Measurements from ENCODE around the gene UTS2.

Gene UTS2

DNA sequence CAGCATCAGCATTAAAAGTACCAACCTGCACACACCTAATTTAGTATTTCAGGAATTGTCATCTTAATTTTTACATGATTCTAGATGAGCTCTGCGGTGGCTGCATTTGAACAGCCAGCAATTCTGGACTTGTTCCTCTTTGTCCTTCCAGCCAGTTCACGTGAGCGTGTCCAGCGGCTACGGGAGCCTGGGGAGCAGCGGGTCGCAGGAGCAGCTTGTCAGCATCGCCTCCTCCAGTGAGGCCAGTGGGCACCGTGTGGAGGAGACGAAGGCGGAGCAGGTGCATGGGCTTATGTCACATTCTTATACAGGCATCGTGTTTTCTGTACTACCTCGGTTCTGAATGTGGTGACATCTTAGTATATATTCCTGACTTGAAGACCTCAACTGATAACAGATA is 43.1 kb downstream of the UTS2 start:
- Histone ChIP-seq H3K79me2 (ENCODE audit: insufficient read depth, low read length) (no peaks in the 10 kb centered on the region), H4K20me1 (ENCODE audit: low read depth, low read length) (no peaks in the 10 kb centered on the region), H3K36me3 (ENCODE audit: low read length) (peaks cover 12% of the 10 kb centered on the region; the same call in 1 of the 2 replicates), H2AFZ (ENCODE audit: low read depth, low read length, severe bottlenecking) (no peak overlapping the region), H3K4me2 (ENCODE audit: low read depth, low read length, poor library complexity, severe bottlenecking) (no peak overlapping the region), H3K27ac (ENCODE audit: low read depth, low read length) (no peak overlapping the region), H3F3A (ENCODE audit: insufficient read depth) (no peaks in the 10 kb centered on the region), H3K4me3 (ENCODE audit: insufficient read depth, low read length, poor library complexity, severe bottlenecking) (no peak overlapping the region), H3K9me2 (replicated peaks; ENCODE audit: insufficient read depth, low read length) (no peaks in the 10 kb centered on the region), H3K27me3 (ENCODE audit: low read length) (no peaks in the 10 kb centered on the region), H3K9me3 (ENCODE audit: insufficient read depth, low read length) (peaks cover 13% of the 10 kb centered on the region; the same call in 1 of the 2 replicates), H3K9ac (ENCODE audit: low read length) (no peak overlapping the region)
- TF ChIP-seq, protein P1, sequence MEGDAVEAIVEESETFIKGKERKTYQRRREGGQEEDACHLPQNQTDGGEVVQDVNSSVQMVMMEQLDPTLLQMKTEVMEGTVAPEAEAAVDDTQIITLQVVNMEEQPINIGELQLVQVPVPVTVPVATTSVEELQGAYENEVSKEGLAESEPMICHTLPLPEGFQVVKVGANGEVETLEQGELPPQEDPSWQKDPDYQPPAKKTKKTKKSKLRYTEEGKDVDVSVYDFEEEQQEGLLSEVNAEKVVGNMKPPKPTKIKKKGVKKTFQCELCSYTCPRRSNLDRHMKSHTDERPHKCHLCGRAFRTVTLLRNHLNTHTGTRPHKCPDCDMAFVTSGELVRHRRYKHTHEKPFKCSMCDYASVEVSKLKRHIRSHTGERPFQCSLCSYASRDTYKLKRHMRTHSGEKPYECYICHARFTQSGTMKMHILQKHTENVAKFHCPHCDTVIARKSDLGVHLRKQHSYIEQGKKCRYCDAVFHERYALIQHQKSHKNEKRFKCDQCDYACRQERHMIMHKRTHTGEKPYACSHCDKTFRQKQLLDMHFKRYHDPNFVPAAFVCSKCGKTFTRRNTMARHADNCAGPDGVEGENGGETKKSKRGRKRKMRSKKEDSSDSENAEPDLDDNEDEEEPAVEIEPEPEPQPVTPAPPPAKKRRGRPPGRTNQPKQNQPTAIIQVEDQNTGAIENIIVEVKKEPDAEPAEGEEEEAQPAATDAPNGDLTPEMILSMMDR (IDR thresholded peaks at IDR 0.05; ENCODE audit: insufficient read depth, low read length, poor library complexity, severe bottlenecking) = no peak
- TF ChIP-seq EZH2phosphoT487 (conservative IDR thresholded peaks at IDR 0.05; ENCODE audit: low read length) = no peak

DNA sequence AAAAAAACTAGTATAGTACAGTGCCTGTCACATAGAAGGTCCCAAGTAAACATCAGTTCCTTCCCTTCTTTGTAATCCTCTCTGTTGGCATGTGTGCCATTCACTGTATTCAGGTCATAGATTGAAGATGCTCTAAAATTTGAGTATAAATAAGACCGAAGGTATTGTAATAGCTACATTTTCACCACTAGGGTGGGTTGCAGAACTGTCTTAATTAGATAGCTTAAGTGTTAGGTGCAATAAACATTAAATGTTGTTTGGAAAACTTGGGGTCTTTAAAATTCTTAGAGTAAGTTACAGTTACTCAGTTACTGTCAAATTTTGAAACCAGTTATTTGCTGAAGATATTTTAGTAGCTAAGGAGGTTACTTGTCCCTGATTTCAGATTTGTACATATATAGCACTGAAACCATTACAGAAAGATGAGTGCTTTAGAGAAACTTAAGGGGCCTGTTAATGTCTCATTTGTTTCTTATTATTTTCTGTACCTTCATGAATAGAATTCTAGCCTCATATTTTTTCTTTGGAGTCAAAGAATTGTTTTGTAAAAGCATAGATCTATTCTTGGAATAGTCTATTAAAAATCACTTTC is 44.5 kb downstream of the UTS2 start:
- H3K27ac ChIP-seq (ENCODE audit: low read depth, low read length) = no peak overlapping the region
- H3F3A ChIP-seq (ENCODE audit: insufficient read depth) = no peaks in the 10 kb centered on the region
- no peaks in the 10 kb centered on the region for H3K9me2 ChIP-seq (replicated peaks; ENCODE audit: insufficient read depth, low read length)
- no peak overlapping the region for H3K4me3 ChIP-seq (ENCODE audit: insufficient read depth, low read length, poor library complexity, severe bottlenecking)
- peaks cover 7% of the 10 kb centered on the region; the same call in 1 of the 2 replicates for H3K36me3 ChIP-seq (ENCODE audit: low read length)
- no peak overlapping the region for H3K9ac ChIP-seq (ENCODE audit: low read length)
- H3K9me3 ChIP-seq (ENCODE audit: insufficient read depth, low read length) = peaks cover 4% of the 10 kb centered on the region; the same call in 1 of the 2 replicates
- H3K79me2 ChIP-seq (ENCODE audit: insufficient read depth, low read length) = no peaks in the 10 kb centered on the region
- H3K4me2 ChIP-seq (ENCODE audit: low read depth, low read length, poor library complexity, severe bottlenecking) = no peak overlapping the region
- no peaks in the 10 kb centered on the region for H4K20me1 ChIP-seq (ENCODE audit: low read depth, low read length)
- TF ChIP-seq EZH2phosphoT487 (conservative IDR thresholded peaks at IDR 0.05; ENCODE audit: low read length) = no peak
- TF ChIP-seq, protein P1 (IDR thresholded peaks at IDR 0.05; ENCODE audit: insufficient read depth, low read length, poor library complexity, severe bottlenecking) = peak; percentile 24
- no peak overlapping the region for H2AFZ ChIP-seq (ENCODE audit: low read depth, low read length, severe bottlenecking)
- H3K27me3 ChIP-seq (ENCODE audit: low read length) = no peaks in the 10 kb centered on the region

DNA sequence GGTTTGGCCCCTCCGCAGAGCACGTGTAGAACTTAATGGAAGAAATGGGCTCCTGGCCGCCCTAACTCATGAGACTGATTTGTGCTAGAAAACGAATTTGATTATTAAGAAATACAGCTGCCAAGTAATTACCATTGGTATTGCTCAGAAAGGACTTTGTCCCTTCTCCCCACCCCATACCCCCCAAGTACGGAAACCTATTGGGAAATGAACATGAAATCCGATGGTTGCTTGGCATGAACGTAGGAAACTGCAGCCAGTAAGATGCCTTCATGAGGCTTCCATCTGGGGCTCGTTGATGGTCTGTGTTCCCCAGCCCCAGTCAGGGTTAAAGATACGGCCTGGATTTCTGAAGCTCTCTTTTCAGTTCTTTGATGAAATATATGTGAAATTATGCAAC is 47.4 kb downstream of the UTS2 start:
- H4K20me1 ChIP-seq (ENCODE audit: low read depth, low read length) = no peaks in the 10 kb centered on the region
- no peaks in the 10 kb centered on the region for H3K9me2 ChIP-seq (replicated peaks; ENCODE audit: insufficient read depth, low read length)
- no peak overlapping the region for H3K4me2 ChIP-seq (ENCODE audit: low read depth, low read length, poor library complexity, severe bottlenecking)
- no peak overlapping the region for H2AFZ ChIP-seq (ENCODE audit: low read depth, low read length, severe bottlenecking)
- peaks cover 2% of the 10 kb centered on the region; the same call in 1 of the 2 replicates for H3K36me3 ChIP-seq (ENCODE audit: low read length)
- no peaks in the 10 kb centered on the region for H3F3A ChIP-seq (ENCODE audit: insufficient read depth)
- H3K9me3 ChIP-seq (ENCODE audit: insufficient read depth, low read length) = no peaks in the 10 kb centered on the region
- H3K4me3 ChIP-seq (ENCODE audit: insufficient read depth, low read length, poor library complexity, severe bottlenecking) = no peak overlapping the region
- H3K27me3 ChIP-seq (ENCODE audit: low read length) = no peaks in the 10 kb centered on the region
- no peak overlapping the region for H3K27ac ChIP-seq (ENCODE audit: low read depth, low read length)
- no peaks in the 10 kb centered on the region for H3K79me2 ChIP-seq (ENCODE audit: insufficient read depth, low read length)
- TF ChIP-seq, protein P1 (IDR thresholded peaks at IDR 0.05; ENCODE audit: insufficient read depth, low read length, poor library complexity, severe bottlenecking) = no peak
- TF ChIP-seq EZH2phosphoT487 (conservative IDR thresholded peaks at IDR 0.05; ENCODE audit: low read length) = no peak
- H3K9ac ChIP-seq (ENCODE audit: low read length) = no peak overlapping the region
